T1000 (cell line): ENCODE results near the gene CDH6.

Experiments
- DNase-seq: peaks from one replicate; lab custom pipeline; 2025; ENCODE audit warnings: mixed read lengths; lab: John Stamatoyannopoulos, UW

The CDH6 gene

GRCh38 chr5:31250201-31250600 is 56.7 kb downstream of the CDH6 start:
- no peak for DNase-seq

GRCh38 chr5:31251032-31251431 is 57.5 kb downstream of the CDH6 start:
- DNase-seq = no peak

- DNase-seq = no peak
These were observed 61.6 kb downstream of the CDH6 start for GRCh38 chr5:31255041-31255440.

- no peak for DNase-seq
These were observed 74.8 kb downstream of the CDH6 start for GRCh38 chr5:31268256-31268655.

- DNase-seq = no peak
These were observed 75.2 kb downstream of the CDH6 start for GRCh38 chr5:31268686-31269085.

- no peak for DNase-seq
These were observed 75.8 kb downstream of the CDH6 start for GRCh38 chr5:31269259-31269658.

- no peak for DNase-seq
These were observed 76.9 kb downstream of the CDH6 start for GRCh38 chr5:31270396-31270795.

- DNase-seq = no peak
These were observed 78.1 kb downstream of the CDH6 start for GRCh38 chr5:31271567-31271966.

GRCh38 chr5:31273161-31273560 is 79.7 kb downstream of the CDH6 start:
- no peak for DNase-seq

GRCh38 chr5:31273631-31274378 is 80.3 kb downstream of the CDH6 start:
- no peak for DNase-seq

- DNase-seq = no peak
These were observed 86.7 kb downstream of the CDH6 start for GRCh38 chr5:31280210-31280609.

- DNase-seq = no peak
These were observed 89.8 kb downstream of the CDH6 start for GRCh38 chr5:31283326-31283725.

- DNase-seq = no peak
These were observed 91.5 kb downstream of the CDH6 start for GRCh38 chr5:31285025-31285424.

GRCh38 chr5:31287985-31288384 is 94.5 kb downstream of the CDH6 start:
- DNase-seq = no peak

- DNase-seq = no peak
These were observed 95.9 kb downstream of the CDH6 start for GRCh38 chr5:31289429-31289828.

- no peak for DNase-seq
These were observed 97.9 kb downstream of the CDH6 start for GRCh38 chr5:31291323-31291854.

GRCh38 chr5:31300501-31300900 is 107.0 kb downstream of the CDH6 start:
- peak; percentile 35 for DNase-seq

- no peak for DNase-seq
These were observed 108.3 kb downstream of the CDH6 start for GRCh38 chr5:31301833-31302232.

GRCh38 chr5:31303688-31304087 is 110.2 kb downstream of the CDH6 start:
- no peak for DNase-seq

- DNase-seq = no peak
These were observed 124.2 kb downstream of the CDH6 start for GRCh38 chr5:31317665-31318064.

GRCh38 chr5:31319335-31319734 is 125.8 kb downstream of the CDH6 start:
- no peak for DNase-seq

GRCh38 chr5:31322946-31323345 is 129.5 kb downstream of the CDH6 start:
- DNase-seq = no peak

GRCh38 chr5:31324842-31325241 is 131.4 kb downstream of the CDH6 start:
- DNase-seq = no peak
